GM12892 (cell line): ENCODE results near the gene RXRB.
A peak's percentile ranks its signal among the peaks of the same experiment; 100 is the strongest.

Experiments
- DNase-seq: peaks from one replicate; pipeline ENCODE4 v3.0.0; 2011; ENCODE audit not compliant: insufficient read length
- FAIRE-seq: peaks from 2 replicates; lab custom pipeline; 2011; peaks lifted over from hg19 to GRCh38; lab: Jason Lieb, UNC
- POLR2A ChIP-seq: IDR thresholded peaks from 2 replicates; pipeline ENCODE4 v1.6.1; 2011; ENCODE audit warnings: low read depth, low read length, control low read depth
- POLR2AphosphoS5 ChIP-seq: IDR thresholded peaks from 2 replicates; pipeline ENCODE4 v1.6.1; 2011; ENCODE audit warnings: low read depth, low read length, control low read depth
- TAF1 ChIP-seq: IDR thresholded peaks from 2 replicates; pipeline ENCODE4 v1.6.1; 2011; ENCODE audit warnings: low read depth, mild to moderate bottlenecking, control low read depth, low read length, borderline replicate concordance

The RXRB gene

GRCh38 chr6:33192671-33193602 is 7.5 kb downstream of the RXRB start:
- FAIRE-seq: no peak
- no peak for TF ChIP-seq POLR2AphosphoS5
- TF ChIP-seq TAF1: no peak
- TF ChIP-seq POLR2A: no peak
- no peak for DNase-seq

GRCh38 chr6:33192105-33192646 is 8.3 kb downstream of the RXRB start, which contains the start of gene COL11A2:
COL11A2 (minus strand) TSS chr6:33192467; CDS start chr6:33192240, 227 bp downstream.
- FAIRE-seq (no peak), DNase-seq (no peak)
- TF ChIP-seq POLR2AphosphoS5: no peak
- no peak for TF ChIP-seq TAF1
- TF ChIP-seq POLR2A: no peak

- DNase-seq: no peak
- no peak for FAIRE-seq
- TF ChIP-seq POLR2AphosphoS5 (no peak), TAF1 (no peak), POLR2A (no peak)
Observed at GRCh38 chr6:33191383-33192104, 8.9 kb downstream of the RXRB start.

- DNase-seq (no peak), FAIRE-seq (no peak)
- TF ChIP-seq TAF1 (no peak), POLR2A (no peak), POLR2AphosphoS5 (no peak)
Observed at GRCh38 chr6:33190504-33191107, 9.9 kb downstream of the RXRB start.

- DNase-seq: no peak
- no peak for FAIRE-seq
- TF ChIP-seq TAF1 (no peak), POLR2AphosphoS5 (no peak), POLR2A (no peak)
Observed at GRCh38 chr6:33189625-33190448, 10.6 kb downstream of the RXRB start.

GRCh38 chr6:33189164-33189563 is 11.3 kb downstream of the RXRB start:
- FAIRE-seq: no peak
- no peak for DNase-seq
- TF ChIP-seq POLR2A: no peak
- TF ChIP-seq TAF1: no peak
- no peak for TF ChIP-seq POLR2AphosphoS5

- FAIRE-seq (no peak), DNase-seq (no peak)
- TF ChIP-seq POLR2A (no peak), POLR2AphosphoS5 (no peak)
Observed at GRCh38 chr6:33187809-33188208, 12.7 kb downstream of the RXRB start.

GRCh38 chr6:33185654-33186187 is 14.7 kb downstream of the RXRB start:
- no peak for TF ChIP-seq POLR2AphosphoS5
- TF ChIP-seq TAF1: no peak
- no peak for TF ChIP-seq POLR2A
- DNase-seq (no peak), FAIRE-seq (no peak)

GRCh38 chr6:33185190-33185589 is 15.3 kb downstream of the RXRB start:
- DNase-seq: no peak
- FAIRE-seq: no peak
- TF ChIP-seq POLR2A: no peak
- no peak for TF ChIP-seq POLR2AphosphoS5
- TF ChIP-seq TAF1: no peak

- no peak for DNase-seq
- FAIRE-seq: peak; percentile 14
- no peak for TF ChIP-seq TAF1
- TF ChIP-seq POLR2AphosphoS5: no peak
- TF ChIP-seq POLR2A: no peak
Observed at GRCh38 chr6:33183071-33183683, 17.3 kb downstream of the RXRB start.
